ENCODE results near the gene C5AR1. TPM values are rescaled to one million over a fixed set of nuclear protein-coding genes. Genes with fewer than 3 reads are reported as not detected.
"Not testable (repeated sequence)": the region's sequence is repeated elsewhere in the genome, so short reads cannot be mapped to it uniquely, and the experiment has no call there.

C5AR1 gene
- 1 to 10 TPM; 1.2 to 3.5 (median 1.8) TPM for total RNA-seq

GRCh38 chr19:47309608-47310007 lies at the start of gene C5AR1:
Gene C5AR1 (plus strand): TSS chr19:47309861. CDS start chr19:47309896, 35 bp downstream.
- H3K27me3 ChIP-seq, result no peaks in the 10 kb centered on the region
- TF ChIP-seq POLR2A (IDR thresholded peaks at IDR 0.05), result no peak
- TF ChIP-seq CTCF (IDR thresholded peaks at IDR 0.05), result no peak
- no peak within 1 kb of the TSS for H3K4me3 ChIP-seq (replicated peaks in 1 of 3)
- peak within 1 kb of the TSS in 1 of 3 donors; percentile 10 for H3K27ac ChIP-seq
- DNase-seq, result no peak
- H3K4me1 ChIP-seq, result peaks cover 5 to 10% of the 10 kb centered on the region in 2 donors
- WGBS, 2 donors, result 50 to 58% methylated on average over 10 to 12 of the region's 12 CpGs
- intact Hi-C loops (cut with DNase I), result no loop called here
- no peaks in the 10 kb centered on the region for H3K9me3 ChIP-seq
- H3K36me3 ChIP-seq, result no peaks in the 10 kb centered on the region

DNA sequence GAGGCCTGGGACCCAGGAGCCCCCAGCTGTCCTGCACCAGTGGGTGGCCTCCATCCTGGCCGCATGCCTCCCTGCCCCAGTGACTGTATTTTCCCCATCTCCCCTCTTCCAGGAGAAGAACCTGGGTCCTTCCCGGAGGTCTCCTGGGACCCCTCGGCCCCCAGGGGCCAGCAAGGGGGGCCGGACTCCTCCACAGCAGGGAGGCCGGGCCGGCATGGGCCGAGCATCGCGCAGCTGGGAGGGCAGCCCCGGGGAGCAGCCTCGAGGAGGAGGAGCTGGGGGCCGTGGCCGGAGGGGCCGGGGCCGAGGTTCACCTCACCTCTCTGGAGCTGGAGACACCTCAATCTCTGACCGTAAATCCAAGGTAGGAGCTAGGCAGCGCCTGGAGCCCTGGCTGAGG lies 49.2 kb upstream of the C5AR1 start:
- DNase-seq, result no peak
- Histone ChIP-seq H3K36me3 (peaks cover 42 to 45% of the 10 kb centered on the region in 2 donors), H3K27ac (no peak overlapping the region), H3K4me1 (peaks cover 16 to 21% of the 10 kb centered on the region in 2 donors), H3K27me3 (no peaks in the 10 kb centered on the region), H3K4me3 (replicated peaks in 1 of 3) (no peak overlapping the region), H3K9me3 (no peaks in the 10 kb centered on the region)
- no peak for TF ChIP-seq CTCF (IDR thresholded peaks at IDR 0.05)
- no peak for TF ChIP-seq POLR2A (IDR thresholded peaks at IDR 0.05)
- 79 to 98% methylated on average over 11 to 14 of the region's 17 CpGs for WGBS, 2 donors
- intact Hi-C loops (cut with DNase I), result no loop called here

DNA sequence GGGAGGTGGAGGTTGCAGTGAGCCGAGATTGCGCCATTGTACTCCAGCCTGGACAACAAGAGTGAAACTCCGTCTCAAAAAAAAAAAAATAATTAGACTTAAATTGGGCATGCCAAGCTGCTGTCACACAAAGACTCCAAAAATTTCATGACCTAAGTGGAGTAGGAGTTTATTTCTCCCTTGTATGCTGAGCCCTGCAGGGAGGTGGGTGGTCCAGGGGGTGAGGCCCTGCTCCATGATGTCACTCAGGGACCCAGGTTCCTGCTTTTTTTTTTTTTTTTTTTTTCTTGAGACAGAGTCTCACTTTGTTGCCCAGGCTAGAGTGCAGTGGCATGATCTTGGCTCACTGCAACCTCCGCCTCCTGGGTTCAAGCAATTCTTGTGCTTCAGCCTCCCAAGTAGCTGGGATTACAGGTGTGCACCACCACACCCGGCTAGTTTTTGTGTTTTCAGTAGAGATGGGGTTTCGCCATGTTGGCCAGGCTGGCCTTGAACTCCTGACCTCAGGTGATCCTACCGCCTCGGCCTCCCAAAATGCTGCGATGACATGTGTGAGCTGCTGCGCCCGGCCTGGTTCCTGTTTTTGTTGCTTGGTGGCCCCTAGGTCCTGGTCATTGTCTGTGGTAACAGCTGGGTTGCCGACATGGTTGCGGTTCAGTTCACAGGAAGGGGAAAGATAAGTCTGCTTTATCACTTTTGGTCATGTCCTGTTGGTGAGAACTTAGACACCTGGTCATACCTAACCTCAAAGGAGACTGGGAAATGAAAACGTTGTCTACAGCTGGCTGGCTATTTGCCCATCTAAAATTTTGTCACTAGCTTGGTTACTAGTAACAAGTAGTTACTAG lies 47.5 kb upstream of the C5AR1 start:
- DNase-seq; H3K27ac ChIP-seq; H3K9me3 ChIP-seq; intact Hi-C loops (cut with DNase I); H3K27me3 ChIP-seq; H3K4me3 ChIP-seq (replicated peaks in 1 of 3): not testable (repeated sequence)
- Histone ChIP-seq H3K36me3 (peaks cover 56% of the 10 kb centered on the region in 2 donors), H3K4me1 (peaks cover 9 to 15% of the 10 kb centered on the region in 2 donors)
- 91 to 93% methylated on average over 14 of the region's 14 CpGs for WGBS, 2 donors

DNA sequence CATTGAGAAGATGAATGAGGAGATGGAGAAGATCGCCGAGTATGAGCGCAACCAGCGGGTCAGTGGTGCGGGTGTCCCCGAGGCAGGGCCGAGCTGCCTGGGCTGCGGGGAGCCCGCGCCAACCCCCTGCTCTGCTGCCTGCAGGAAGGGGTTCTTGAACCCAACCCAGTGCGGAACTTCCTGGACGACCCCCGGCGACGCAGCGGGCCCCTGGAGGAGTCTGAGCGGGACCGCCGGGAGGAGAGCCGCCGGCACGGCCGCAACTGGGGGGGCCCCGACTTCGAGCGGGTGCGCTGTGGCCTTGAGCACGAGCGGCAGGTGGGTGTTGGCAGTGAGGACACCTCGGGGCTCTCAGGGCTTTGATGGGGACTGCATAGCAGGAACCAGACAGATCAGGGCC lies 45.0 kb upstream of the C5AR1 start:
- whole genome bisulfite sequencing, 2 donors, result 90 to 93% methylated on average over 6 of the region's 30 CpGs
- intact Hi-C loops (cut with DNase I), result no loop called here
- H3K9me3 ChIP-seq, result no peaks in the 10 kb centered on the region
- TF ChIP-seq CTCF (IDR thresholded peaks at IDR 0.05) (no peak), POLR2A (IDR thresholded peaks at IDR 0.05) (no peak)
- H3K27ac ChIP-seq, result no peak overlapping the region
- no peaks in the 10 kb centered on the region for H3K4me1 ChIP-seq
- H3K4me3 ChIP-seq (replicated peaks in 1 of 3), result no peak overlapping the region
- H3K36me3 ChIP-seq, result peaks cover 52 to 54% of the 10 kb centered on the region in 2 donors
- DNase-seq, result no peak
- no peaks in the 10 kb centered on the region for H3K27me3 ChIP-seq

- no peak for DNase-seq
- Histone ChIP-seq H3K4me1 (no peaks in the 10 kb centered on the region), H3K36me3 (peaks cover 51 to 52% of the 10 kb centered on the region in 2 donors), H3K27me3 (no peaks in the 10 kb centered on the region), H3K27ac (no peak overlapping the region), H3K4me3 (replicated peaks in 1 of 3) (no peak overlapping the region), H3K9me3 (no peaks in the 10 kb centered on the region)
- WGBS, 2 donors, result 94 to 95% methylated on average over 21 of the region's 21 CpGs
- no peak for TF ChIP-seq POLR2A (IDR thresholded peaks at IDR 0.05)
- no peak for TF ChIP-seq CTCF (IDR thresholded peaks at IDR 0.05)
- intact Hi-C loops (cut with DNase I), result no loop called here
Measured at GRCh38 chr19:47266401-47266941, 43.2 kb upstream of the C5AR1 start.

All from thyroid gland (tissue), 4 donors.